ENCODE results near the gene PLCB1.

PLCB1 gene

GRCh38 chr20:8291873-8292272 lies 159.8 kb downstream of the PLCB1 start:
- Histone ChIP-seq H3K27me3 (replicated peaks; ENCODE audit: control insufficient read depth, insufficient read depth, low read length) (no peaks in the 10 kb centered on the region; the same call in 1 of the 2 replicates), H3K36me3 (ENCODE audit: control insufficient read depth, insufficient read depth, low read length) (no peaks in the 10 kb centered on the region), H3K4me3 (replicated peaks; ENCODE audit: low read depth, low read length) (no peak overlapping the region)
- DNase-seq (ENCODE audit: extremely low read depth, insufficient read length) = no peak
- no peak for TF ChIP-seq CTCF (IDR thresholded peaks at IDR 0.05; ENCODE audit: insufficient read depth, low read length, poor library complexity, severe bottlenecking)

GRCh38 chr20:8292793-8293192 lies 160.7 kb downstream of the PLCB1 start:
- DNase-seq (ENCODE audit: extremely low read depth, insufficient read length) = no peak
- Histone ChIP-seq H3K36me3 (ENCODE audit: control insufficient read depth, insufficient read depth, low read length) (no peaks in the 10 kb centered on the region), H3K4me3 (replicated peaks; ENCODE audit: low read depth, low read length) (no peak overlapping the region), H3K27me3 (replicated peaks; ENCODE audit: control insufficient read depth, insufficient read depth, low read length) (no peaks in the 10 kb centered on the region; the same call in 1 of the 2 replicates)
- TF ChIP-seq CTCF (IDR thresholded peaks at IDR 0.05; ENCODE audit: insufficient read depth, low read length, poor library complexity, severe bottlenecking) = no peak

- Histone ChIP-seq H3K36me3 (ENCODE audit: control insufficient read depth, insufficient read depth, low read length) (no peaks in the 10 kb centered on the region), H3K4me3 (replicated peaks; ENCODE audit: low read depth, low read length) (no peak overlapping the region), H3K27me3 (replicated peaks; ENCODE audit: control insufficient read depth, insufficient read depth, low read length) (no peaks in the 10 kb centered on the region; the same call in 1 of the 2 replicates)
- no peak for TF ChIP-seq CTCF (IDR thresholded peaks at IDR 0.05; ENCODE audit: insufficient read depth, low read length, poor library complexity, severe bottlenecking)
- no peak for DNase-seq (ENCODE audit: extremely low read depth, insufficient read length)
Observed at GRCh38 chr20:8293750-8294149, 161.7 kb downstream of the PLCB1 start.

- DNase-seq (ENCODE audit: extremely low read depth, insufficient read length) = no peak
- no peak for TF ChIP-seq CTCF (IDR thresholded peaks at IDR 0.05; ENCODE audit: insufficient read depth, low read length, poor library complexity, severe bottlenecking)
- Histone ChIP-seq H3K27me3 (replicated peaks; ENCODE audit: control insufficient read depth, insufficient read depth, low read length) (no peaks in the 10 kb centered on the region; the same call in 1 of the 2 replicates), H3K36me3 (ENCODE audit: control insufficient read depth, insufficient read depth, low read length) (no peaks in the 10 kb centered on the region), H3K4me3 (replicated peaks; ENCODE audit: low read depth, low read length) (no peak overlapping the region)
Observed at GRCh38 chr20:8296536-8296935, 164.5 kb downstream of the PLCB1 start.

- no peaks in the 10 kb centered on the region; the same call in 1 of the 2 replicates for H3K27me3 ChIP-seq (replicated peaks; ENCODE audit: control insufficient read depth, insufficient read depth, low read length)
- no peak for TF ChIP-seq CTCF (IDR thresholded peaks at IDR 0.05; ENCODE audit: insufficient read depth, low read length, poor library complexity, severe bottlenecking)
Observed at GRCh38 chr20:8298426-8299043, 166.5 kb downstream of the PLCB1 start.

GRCh38 chr20:8299921-8300320 lies 167.9 kb downstream of the PLCB1 start:
- no peak for DNase-seq (ENCODE audit: extremely low read depth, insufficient read length)
- no peak for TF ChIP-seq CTCF (IDR thresholded peaks at IDR 0.05; ENCODE audit: insufficient read depth, low read length, poor library complexity, severe bottlenecking)
- no peaks in the 10 kb centered on the region for H3K36me3 ChIP-seq (ENCODE audit: control insufficient read depth, insufficient read depth, low read length)
- no peak overlapping the region for H3K4me3 ChIP-seq (replicated peaks; ENCODE audit: low read depth, low read length)
- no peaks in the 10 kb centered on the region; the same call in 1 of the 2 replicates for H3K27me3 ChIP-seq (replicated peaks; ENCODE audit: control insufficient read depth, insufficient read depth, low read length)

More at GRCh38 chr20:8298426-8299043, 166.5 kb downstream of the PLCB1 start:
- Histone ChIP-seq H3K36me3 (ENCODE audit: control insufficient read depth, insufficient read depth, low read length) (no peaks in the 10 kb centered on the region), H3K4me3 (replicated peaks; ENCODE audit: low read depth, low read length) (no peak overlapping the region)
- DNase-seq (ENCODE audit: extremely low read depth, insufficient read length) = no peak

Measured in GM06990 (cell line).